T-helper 1 cell treated with Interleukin-12 subunit alpha and Interleukin-12 subunit beta and Interleukin-4 antibody, amounts not matched to agents 30 μg/mL and 1 μg/mL, for 36 hours (primary cell): ENCODE measurements around the gene CPNE4.

Experiments
- H3K27ac Mint-ChIP-seq: one replicate; pipeline ENCODE4 v1.8.0; 2021; ENCODE audit warnings: mild to moderate bottlenecking, mixed read lengths
- H3K27me3 Mint-ChIP-seq: one replicate; pipeline ENCODE4 v1.8.0; 2021; ENCODE audit warnings: low read depth, mixed read lengths
- H3K36me3 Mint-ChIP-seq: one replicate; pipeline ENCODE4 v1.8.0; 2021; ENCODE audit warnings: low read depth, mixed read lengths
- H3K4me1 Mint-ChIP-seq: one replicate; pipeline ENCODE4 v1.8.0; 2021; ENCODE audit warnings: low read depth, mixed read lengths
- H3K4me3 Mint-ChIP-seq: one replicate; pipeline ENCODE4 v1.8.0; 2021; ENCODE audit warnings: mild to moderate bottlenecking, moderate library complexity, mixed read lengths
- H3K9me3 Mint-ChIP-seq: one replicate; pipeline ENCODE4 v1.8.0; 2021; ENCODE audit warnings: mixed read lengths

The CPNE4 gene

DNA sequence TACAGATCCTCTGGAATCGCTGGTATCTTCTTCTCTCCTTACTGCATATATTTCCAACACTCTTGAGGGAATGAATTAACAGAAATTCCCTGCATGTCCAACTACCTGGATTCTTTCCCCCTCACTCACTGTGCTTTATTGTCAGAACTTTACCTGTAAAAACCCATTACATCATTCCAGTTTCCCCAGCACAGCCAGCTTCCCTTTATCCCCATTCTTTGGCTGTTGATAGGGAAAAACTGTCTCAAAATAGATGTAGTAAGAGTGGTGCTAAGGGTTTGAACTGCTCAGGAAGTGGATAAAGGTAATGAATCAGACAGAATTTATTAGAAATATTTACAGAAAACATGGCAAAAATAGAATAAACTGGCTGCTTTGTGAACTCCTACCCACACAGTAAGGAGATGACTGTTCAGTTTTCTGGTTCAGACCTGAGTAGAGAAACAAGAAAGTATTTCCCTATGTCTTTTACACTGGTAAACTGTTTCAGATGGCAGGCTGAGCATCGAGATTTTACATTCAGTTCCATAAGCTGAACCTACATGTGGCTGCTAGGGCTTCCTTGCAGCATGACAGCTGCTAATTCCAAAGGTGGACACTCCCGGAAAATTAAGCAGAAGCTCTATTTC lies 188.4 kb downstream of the CPNE4 start:
- Mint-ChIP-seq H3K27ac (no peak overlapping the region), H3K4me3 (no peak overlapping the region), H3K36me3 (no peaks in the 10 kb centered on the region), H3K27me3 (no peaks in the 10 kb centered on the region), H3K4me1 (no peaks in the 10 kb centered on the region), H3K9me3 (no peaks in the 10 kb centered on the region)

DNA sequence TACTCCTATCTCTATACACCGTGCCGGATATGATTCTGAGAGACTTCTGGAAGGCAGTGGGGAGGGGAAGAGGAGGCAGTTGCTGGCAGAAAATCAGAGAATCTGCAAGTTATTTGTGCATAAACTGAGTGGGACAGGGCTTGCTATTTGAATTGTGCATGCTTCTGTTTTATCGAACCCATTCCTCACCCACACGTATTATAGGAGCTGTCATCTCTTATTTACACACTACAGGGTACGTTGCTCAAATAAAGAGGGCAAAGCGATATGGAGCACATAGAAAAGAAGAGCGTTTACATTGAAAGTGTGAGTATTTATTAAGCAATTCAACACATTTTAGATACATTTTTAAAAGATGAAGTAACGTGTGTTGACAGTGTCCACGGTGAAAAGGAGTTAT lies 191.6 kb downstream of the CPNE4 start:
- H3K36me3 Mint-ChIP-seq = no peaks in the 10 kb centered on the region
- H3K27me3 Mint-ChIP-seq = no peaks in the 10 kb centered on the region
- H3K9me3 Mint-ChIP-seq = no peaks in the 10 kb centered on the region
- no peak overlapping the region for H3K4me3 Mint-ChIP-seq
- no peak overlapping the region for H3K27ac Mint-ChIP-seq
- no peaks in the 10 kb centered on the region for H3K4me1 Mint-ChIP-seq

DNA sequence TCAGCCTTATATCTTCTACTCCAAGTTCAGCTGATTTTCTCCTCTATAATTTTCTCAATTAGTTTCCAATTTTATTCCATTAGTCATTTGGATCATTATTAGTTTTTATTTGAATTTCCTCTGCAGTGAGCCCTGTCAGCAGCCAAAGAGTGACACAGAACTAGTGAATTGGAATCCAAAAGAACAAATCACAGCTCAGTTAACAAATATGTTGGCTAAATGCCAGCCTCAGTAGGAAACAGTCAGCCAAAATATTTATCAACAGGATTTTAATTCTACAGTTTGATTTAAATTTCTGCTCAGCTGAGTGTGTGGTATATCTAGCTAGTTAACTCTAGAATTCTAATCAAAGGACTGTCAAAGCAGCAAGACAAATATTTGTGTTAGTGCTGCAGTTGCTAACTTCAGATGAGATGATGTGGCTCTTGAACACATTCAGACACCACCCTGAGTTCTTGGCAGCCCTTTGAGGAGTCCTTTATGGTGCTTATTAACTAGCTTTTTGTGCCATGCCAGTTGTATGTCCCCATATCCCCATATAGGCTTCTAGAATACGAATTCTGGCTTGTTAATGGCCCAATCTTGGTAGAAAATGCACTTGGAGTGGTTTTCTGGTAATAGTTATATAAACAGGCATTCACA lies 194.5 kb downstream of the CPNE4 start:
- H3K36me3 Mint-ChIP-seq = no peaks in the 10 kb centered on the region
- H3K4me1 Mint-ChIP-seq = no peaks in the 10 kb centered on the region
- H3K9me3 Mint-ChIP-seq = no peaks in the 10 kb centered on the region
- no peak overlapping the region for H3K4me3 Mint-ChIP-seq
- H3K27me3 Mint-ChIP-seq = peaks cover 10% of the 10 kb centered on the region
- H3K27ac Mint-ChIP-seq = no peak overlapping the region

DNA sequence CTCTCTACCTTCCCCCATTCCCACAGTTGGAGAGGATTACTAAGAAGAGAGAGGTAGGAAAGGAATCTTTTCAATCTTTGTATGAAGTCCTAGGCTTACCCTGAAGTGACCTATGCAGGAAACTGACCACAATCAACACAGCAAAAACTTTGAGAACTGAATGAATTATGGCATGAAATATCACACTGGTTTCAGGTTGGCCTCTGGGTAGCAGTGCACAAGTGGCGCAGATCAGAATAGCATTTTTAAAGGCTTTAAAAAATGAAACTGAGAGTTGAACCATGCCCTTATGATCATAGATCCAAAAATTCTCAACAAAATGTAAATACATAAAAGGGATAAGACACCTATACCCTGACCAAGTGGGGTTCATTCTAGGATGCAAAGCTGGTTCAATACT lies 198.9 kb downstream of the CPNE4 start:
- H3K9me3 Mint-ChIP-seq = no peaks in the 10 kb centered on the region
- H3K4me1 Mint-ChIP-seq = no peaks in the 10 kb centered on the region
- H3K27ac Mint-ChIP-seq = no peak overlapping the region
- no peaks in the 10 kb centered on the region for H3K36me3 Mint-ChIP-seq
- no peak overlapping the region for H3K4me3 Mint-ChIP-seq
- H3K27me3 Mint-ChIP-seq = peaks cover 10% of the 10 kb centered on the region

DNA sequence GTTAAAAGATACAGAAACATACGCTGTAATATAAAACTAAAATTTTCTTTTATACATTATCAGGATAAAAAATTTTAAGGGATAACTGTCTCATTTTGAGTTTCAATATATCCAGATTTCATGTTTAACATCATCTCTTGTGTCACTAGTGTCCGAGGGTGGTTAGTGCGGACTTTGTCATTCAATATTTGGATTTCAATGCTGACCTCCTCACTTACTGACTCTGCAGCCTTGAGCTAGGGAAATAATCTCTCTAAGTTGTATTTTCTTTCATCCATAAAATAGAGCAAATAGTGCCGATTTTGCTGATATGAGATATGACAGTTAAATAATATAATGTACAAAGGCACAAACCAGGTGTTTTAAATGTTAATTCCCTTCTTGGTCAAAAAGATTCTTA lies 203.2 kb downstream of the CPNE4 start:
- H3K9me3 Mint-ChIP-seq = no peaks in the 10 kb centered on the region
- peaks cover 4% of the 10 kb centered on the region for H3K27me3 Mint-ChIP-seq
- no peak overlapping the region for H3K4me3 Mint-ChIP-seq
- no peak overlapping the region for H3K27ac Mint-ChIP-seq
- H3K36me3 Mint-ChIP-seq = no peaks in the 10 kb centered on the region
- H3K4me1 Mint-ChIP-seq = no peaks in the 10 kb centered on the region

DNA sequence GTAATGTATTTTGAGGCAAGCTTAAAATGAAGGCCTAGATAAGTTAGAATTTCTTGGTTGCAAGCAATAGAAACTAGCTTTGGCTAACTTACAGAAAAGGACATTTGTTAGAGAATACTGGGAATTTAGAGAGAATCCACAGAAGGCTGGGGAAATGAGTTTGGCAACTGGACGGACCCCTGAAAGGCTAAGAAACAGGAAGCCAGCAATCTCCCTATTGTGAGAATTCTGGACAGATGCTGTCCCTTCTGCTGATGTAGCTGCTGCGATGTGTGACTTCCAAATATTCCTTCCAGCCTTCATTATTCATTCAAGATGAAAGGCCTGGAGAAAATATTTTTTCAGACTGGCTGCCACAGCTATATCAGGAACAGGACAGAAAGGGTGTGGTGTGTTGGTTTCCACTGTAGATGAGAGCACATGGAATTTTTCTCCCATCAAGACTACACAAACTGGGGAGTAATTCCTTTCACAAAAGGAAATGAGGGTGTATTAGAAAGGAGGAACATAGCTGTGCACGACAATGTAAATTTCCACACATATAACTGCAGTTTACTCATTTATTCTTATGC lies 213.5 kb downstream of the CPNE4 start:
- Mint-ChIP-seq H3K36me3 (no peaks in the 10 kb centered on the region), H3K9me3 (no peaks in the 10 kb centered on the region), H3K27ac (no peak overlapping the region), H3K4me1 (no peaks in the 10 kb centered on the region), H3K27me3 (no peaks in the 10 kb centered on the region), H3K4me3 (no peak overlapping the region)

DNA sequence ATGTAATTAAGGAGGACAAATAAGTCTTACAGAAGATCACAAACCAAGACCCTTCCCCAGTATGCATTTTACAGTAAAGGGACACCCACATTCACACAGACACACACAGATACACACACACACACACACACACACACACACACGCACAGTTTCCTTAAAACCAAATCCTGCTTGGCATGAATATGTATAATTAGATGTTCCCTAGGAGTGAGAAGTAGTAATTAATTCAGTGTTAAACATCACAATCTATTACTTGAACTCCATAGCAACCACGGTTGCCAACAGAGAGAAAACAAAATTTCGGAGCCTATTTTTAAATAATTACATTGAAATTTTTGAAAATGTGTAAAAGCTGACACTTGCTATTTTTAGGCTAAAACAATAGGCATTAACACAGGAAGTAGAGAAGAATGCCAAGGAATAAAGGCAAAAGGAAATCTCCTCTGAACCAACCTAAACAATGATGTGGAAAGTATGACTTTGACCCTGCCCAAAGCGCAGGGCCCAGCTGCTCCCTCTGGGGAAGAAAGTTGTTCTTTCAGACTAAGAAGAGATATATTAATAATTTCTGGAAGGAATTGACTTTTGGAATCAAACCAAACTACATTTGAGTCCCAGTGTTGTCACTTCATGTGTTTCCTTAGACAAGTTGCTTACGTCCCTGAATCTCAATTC lies 215.3 kb downstream of the CPNE4 start:
- H3K27ac Mint-ChIP-seq = no peak overlapping the region
- no peaks in the 10 kb centered on the region for H3K9me3 Mint-ChIP-seq
- H3K27me3 Mint-ChIP-seq = no peaks in the 10 kb centered on the region
- H3K4me1 Mint-ChIP-seq = no peaks in the 10 kb centered on the region
- H3K36me3 Mint-ChIP-seq = no peaks in the 10 kb centered on the region
- H3K4me3 Mint-ChIP-seq = no peak overlapping the region

DNA sequence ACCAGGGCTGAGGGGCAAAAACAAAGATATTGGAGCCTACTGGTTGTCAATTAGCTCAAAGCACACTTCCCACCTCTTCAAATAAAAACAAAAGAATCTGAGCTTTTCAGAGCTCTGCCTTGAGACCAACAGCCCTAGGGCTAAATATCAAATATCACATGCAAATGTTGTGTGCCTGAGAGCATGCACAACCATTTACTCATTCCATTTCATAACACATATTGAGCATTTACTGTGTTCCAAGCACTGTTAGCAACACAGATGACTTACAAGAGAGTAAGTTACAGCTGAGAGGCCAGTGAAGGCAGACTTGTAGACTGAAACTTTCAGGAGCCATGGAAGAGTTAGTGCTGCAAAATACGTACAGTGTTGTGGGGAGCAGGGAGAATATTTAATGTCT lies 222.4 kb downstream of the CPNE4 start:
- Mint-ChIP-seq H3K9me3 (no peaks in the 10 kb centered on the region), H3K36me3 (no peaks in the 10 kb centered on the region), H3K4me3 (no peak overlapping the region), H3K27ac (no peak overlapping the region), H3K27me3 (peaks cover 13% of the 10 kb centered on the region), H3K4me1 (no peaks in the 10 kb centered on the region)

DNA sequence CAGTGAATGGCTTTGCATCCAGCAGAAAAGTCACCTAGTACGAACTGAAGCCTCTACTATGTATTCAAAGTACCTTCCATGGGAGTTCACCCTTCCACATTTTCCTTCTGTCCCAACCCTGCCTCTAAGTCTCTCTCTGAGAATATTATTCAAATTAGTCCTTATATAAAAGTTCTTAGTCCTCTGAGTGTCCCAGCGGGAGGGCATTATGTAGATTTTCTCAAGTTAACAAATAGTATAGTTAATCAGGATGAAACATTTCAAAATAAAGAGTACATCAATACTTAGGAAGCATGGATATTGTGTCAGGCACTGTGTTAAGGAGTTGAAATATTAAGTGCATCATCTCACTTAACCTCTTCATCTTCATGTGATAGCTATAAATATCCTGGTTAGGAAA lies 223.3 kb downstream of the CPNE4 start:
- Mint-ChIP-seq H3K27me3 (peaks cover 13% of the 10 kb centered on the region), H3K4me1 (no peaks in the 10 kb centered on the region), H3K27ac (no peak overlapping the region), H3K9me3 (no peaks in the 10 kb centered on the region), H3K4me3 (no peak overlapping the region), H3K36me3 (no peaks in the 10 kb centered on the region)

DNA sequence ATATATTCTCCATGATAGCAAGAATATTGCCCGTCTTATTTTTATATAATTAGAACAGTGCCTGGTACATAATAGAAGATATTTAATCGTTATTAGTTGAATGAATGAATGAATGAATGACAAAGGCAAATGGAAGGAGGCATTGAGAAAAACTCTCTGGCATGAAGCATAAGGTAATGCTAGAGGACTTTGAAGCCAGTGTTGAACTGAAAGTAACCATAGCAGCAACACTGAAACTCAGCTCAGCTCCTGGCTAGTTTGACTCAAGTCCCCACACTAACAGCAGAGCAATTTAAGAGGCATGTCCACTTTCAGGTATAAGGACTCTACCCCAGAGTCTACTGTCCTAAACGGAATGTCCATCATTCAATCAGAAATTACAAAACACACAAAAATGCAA lies 227.0 kb downstream of the CPNE4 start:
- Mint-ChIP-seq H3K4me3 (no peak overlapping the region), H3K27ac (no peak overlapping the region), H3K9me3 (no peaks in the 10 kb centered on the region), H3K4me1 (no peaks in the 10 kb centered on the region), H3K36me3 (no peaks in the 10 kb centered on the region), H3K27me3 (peaks cover 13% of the 10 kb centered on the region)

DNA sequence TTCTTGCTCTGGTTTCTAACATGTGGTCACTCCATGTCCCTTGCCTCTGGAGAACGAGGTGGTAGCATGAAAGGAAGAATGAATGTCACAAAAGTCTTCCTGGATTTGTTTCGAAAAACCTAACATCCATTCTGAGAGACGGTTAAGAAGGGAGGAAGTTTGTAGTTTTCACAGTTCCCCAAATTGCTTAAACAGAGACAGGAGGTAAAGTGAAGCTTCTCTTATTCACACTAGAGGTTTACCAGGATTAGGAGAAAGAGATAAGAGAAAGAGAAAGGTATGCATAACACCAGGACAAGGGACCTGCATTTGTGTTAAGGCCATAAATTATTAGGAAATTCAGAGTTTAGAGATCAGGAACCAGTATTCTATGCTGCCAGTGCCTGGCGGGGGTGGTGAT lies 228.1 kb downstream of the CPNE4 start:
- H3K4me1 Mint-ChIP-seq = no peaks in the 10 kb centered on the region
- no peak overlapping the region for H3K27ac Mint-ChIP-seq
- peaks cover 13% of the 10 kb centered on the region for H3K27me3 Mint-ChIP-seq
- H3K4me3 Mint-ChIP-seq = no peak overlapping the region
- no peaks in the 10 kb centered on the region for H3K36me3 Mint-ChIP-seq
- H3K9me3 Mint-ChIP-seq = no peaks in the 10 kb centered on the region

DNA sequence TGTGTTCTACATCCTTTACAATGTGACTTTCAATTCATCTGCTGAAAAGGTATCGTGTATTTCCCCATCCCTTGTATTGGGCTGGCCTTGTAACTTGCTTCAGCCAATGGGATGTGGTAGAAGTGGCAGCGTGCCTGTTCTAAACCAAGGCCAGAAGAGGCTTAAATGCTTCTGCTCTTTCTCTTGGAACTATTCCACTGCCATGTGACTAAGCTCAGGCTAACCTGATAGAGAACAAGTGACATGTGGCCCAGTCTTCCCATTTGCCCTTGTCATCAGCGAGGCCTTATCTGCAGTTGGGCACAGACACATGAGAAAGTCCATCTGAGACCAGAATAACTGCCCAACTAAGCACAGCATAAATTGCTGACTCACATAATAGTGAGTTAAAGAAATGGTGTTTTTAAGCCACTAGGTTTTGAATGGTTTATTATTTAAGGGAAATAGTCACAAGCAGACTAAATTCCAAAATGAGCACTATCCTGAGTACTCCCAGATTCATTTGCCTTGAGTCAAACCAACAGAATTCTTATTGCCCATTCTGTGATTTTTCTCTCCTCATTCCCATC lies 230.2 kb downstream of the CPNE4 start:
- Mint-ChIP-seq H3K4me1 (no peaks in the 10 kb centered on the region), H3K27ac (no peak overlapping the region), H3K4me3 (no peak overlapping the region), H3K27me3 (peaks cover 6% of the 10 kb centered on the region), H3K36me3 (no peaks in the 10 kb centered on the region), H3K9me3 (no peaks in the 10 kb centered on the region)

DNA sequence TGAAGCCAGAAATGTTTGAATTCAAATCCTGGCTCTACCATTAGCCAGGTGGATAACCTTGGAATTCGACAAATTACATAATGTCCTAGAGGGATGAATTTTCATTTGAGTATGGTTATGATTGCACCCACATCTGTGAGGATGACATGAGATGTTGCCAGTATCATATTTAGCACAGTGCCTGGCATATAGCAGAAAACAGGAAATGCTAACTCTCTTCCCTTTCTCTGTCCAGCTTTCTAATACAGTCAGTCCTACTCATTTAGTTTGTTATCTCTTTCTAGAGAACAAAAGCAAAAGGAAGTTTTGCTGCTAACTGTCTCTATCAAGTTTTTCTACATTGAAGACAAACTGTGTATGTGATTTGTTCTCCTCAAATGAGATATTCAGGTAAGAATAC lies 231.7 kb downstream of the CPNE4 start:
- H3K36me3 Mint-ChIP-seq = no peaks in the 10 kb centered on the region
- H3K27me3 Mint-ChIP-seq = no peaks in the 10 kb centered on the region
- H3K9me3 Mint-ChIP-seq = no peaks in the 10 kb centered on the region
- no peak overlapping the region for H3K27ac Mint-ChIP-seq
- H3K4me1 Mint-ChIP-seq = no peaks in the 10 kb centered on the region
- H3K4me3 Mint-ChIP-seq = no peak overlapping the region

DNA sequence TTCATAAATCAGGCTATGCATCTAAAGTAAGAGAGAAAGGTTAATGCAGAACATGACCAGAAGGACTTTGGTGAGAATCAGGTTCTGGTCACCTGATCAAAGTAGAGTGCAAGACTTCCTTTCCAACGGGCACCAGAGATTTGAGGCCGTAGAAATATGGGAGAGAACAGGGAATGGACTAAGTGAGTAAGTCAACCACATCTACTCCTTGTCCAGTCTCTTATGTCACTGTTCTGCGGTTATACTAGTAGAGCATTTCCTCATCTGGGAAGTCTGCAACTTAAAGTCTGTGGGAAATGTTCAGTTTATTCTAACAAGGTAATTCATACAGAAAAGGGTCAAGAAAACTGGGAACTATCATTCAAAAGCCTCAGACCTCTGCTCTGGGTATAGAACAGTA lies 232.8 kb downstream of the CPNE4 start:
- H3K9me3 Mint-ChIP-seq = no peaks in the 10 kb centered on the region
- H3K4me1 Mint-ChIP-seq = no peaks in the 10 kb centered on the region
- H3K36me3 Mint-ChIP-seq = no peaks in the 10 kb centered on the region
- no peak overlapping the region for H3K27ac Mint-ChIP-seq
- no peaks in the 10 kb centered on the region for H3K27me3 Mint-ChIP-seq
- H3K4me3 Mint-ChIP-seq = no peak overlapping the region

DNA sequence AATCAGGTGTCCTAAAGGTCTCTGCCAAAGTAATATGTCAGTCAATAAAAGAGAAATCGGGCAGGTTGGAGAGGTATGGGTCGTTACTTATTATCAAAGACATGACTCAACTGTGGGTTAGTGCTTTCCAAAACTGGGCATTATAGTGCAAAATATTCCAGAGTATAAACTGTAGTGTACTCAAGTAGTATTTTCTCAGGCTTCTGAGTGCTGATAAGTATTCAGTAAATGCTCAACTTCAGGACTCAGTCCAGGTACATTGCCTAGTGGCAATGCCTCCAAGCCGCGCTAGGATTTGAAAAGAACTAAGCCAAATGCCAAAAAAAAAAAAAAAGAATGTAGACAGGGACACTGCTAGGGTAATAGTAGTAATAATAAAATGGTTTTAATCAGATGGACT lies 233.2 kb downstream of the CPNE4 start:
- Mint-ChIP-seq H3K4me1 (peaks cover 2% of the 10 kb centered on the region), H3K4me3 (no peak overlapping the region), H3K27ac (no peak overlapping the region), H3K27me3 (no peaks in the 10 kb centered on the region), H3K9me3 (no peaks in the 10 kb centered on the region), H3K36me3 (no peaks in the 10 kb centered on the region)
